HG03457 (cell line): ENCODE measurements around the gene RAD9B.
A peak's percentile ranks its signal among the peaks of the same experiment; 100 is the strongest.
"Not testable (repeated sequence)": the region's sequence is repeated elsewhere in the genome, so short reads cannot be mapped to it uniquely, and the experiment has no call there.

Experiments used
- ATAC-seq: cut with Tn5 transposase; IDR thresholded peaks from one replicate; pipeline ENCODE4 v1.9.1; 2021; ENCODE audit warnings: moderate number of reproducible peaks; ENCODE audit not compliant: unreplicated experiment

Gene RAD9B

DNA sequence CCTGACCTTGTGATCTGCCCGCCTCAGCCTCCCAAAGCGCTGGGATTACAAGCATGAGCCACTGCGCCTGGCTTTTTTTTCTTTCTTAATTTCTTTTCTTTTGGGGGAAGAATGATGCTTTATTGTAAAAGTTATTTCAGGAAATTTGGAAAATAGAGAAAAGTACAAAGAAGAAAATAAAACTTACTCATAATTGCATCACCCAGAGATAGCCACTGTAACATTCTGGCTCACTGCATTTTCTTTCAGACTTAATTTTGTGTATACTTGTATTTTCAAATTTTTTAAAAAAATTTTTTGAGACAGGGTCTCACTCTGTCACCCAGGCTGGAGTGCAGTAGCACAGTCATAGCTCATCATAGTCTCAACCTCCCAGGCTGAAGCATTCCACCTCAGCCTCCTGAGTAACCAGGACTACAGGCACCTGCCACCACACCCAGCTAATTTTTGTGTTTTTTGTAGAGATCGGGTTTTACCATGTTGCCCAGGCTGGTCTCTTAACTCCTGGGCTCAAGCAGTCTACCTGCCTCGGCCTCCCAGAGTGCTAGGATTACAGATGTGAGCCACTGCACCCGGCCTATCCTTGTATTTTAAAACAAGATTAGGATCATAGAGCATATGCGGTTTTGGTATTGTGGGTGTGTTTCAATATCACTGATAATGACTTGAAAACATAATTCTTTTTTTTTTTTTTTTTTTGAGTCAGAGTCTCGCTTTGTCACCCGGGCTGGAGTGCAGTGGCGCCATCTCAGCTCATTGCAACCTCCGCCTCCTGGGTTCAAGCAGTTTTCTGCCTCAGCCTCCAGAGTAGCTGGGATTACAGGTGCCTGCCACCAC, 19.0 kb downstream of the RAD9B start:
- ATAC-seq: not testable (repeated sequence)

DNA sequence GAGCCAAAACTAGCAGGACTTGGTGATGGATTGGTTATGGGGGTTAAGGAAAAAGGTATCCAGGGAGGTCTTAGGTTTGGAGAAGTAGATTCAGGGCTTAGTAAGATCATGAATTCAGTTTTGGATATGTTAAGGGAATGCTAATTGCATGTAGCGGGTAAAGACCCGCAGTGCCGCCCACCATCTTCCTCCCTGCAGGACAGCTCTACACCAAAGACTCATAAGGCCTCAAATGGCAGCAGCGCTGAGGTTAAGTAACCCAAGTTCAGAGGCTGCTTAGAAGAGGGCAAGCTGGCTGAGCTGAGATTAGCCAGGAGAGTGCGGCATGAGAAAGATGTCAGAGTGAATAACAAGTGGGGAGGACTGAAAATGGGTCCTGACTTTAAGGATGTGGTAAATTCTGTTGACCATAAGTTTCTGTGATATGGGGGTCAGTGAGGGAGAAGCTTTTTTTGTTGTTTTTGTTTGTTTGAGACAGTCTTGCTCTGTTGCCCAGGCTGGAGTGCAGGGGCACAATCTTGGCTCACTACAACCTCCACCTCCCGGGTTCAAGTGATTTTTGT, 26.2 kb downstream of the RAD9B start:
- ATAC-seq: no peak

DNA sequence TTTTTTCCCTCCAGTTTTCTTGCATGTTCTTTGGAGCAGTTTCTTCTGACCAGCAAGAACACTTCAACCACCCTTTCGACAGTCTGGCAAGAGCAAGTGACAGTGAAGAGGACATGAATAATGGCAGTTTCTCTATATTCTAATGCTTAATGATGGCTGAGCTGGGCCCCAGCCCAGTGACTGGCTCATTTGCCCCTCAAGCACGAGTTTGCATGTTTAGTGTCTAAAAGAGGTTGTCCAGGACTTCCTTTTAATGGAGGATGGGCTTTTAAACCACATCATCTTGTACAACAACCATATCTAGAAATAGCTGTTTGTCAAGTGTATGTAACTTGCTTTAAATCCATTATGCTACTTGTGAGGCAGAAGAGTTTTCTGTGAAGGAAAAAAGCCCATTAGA, 28.4 kb downstream of the RAD9B start:
- no peak for ATAC-seq

DNA sequence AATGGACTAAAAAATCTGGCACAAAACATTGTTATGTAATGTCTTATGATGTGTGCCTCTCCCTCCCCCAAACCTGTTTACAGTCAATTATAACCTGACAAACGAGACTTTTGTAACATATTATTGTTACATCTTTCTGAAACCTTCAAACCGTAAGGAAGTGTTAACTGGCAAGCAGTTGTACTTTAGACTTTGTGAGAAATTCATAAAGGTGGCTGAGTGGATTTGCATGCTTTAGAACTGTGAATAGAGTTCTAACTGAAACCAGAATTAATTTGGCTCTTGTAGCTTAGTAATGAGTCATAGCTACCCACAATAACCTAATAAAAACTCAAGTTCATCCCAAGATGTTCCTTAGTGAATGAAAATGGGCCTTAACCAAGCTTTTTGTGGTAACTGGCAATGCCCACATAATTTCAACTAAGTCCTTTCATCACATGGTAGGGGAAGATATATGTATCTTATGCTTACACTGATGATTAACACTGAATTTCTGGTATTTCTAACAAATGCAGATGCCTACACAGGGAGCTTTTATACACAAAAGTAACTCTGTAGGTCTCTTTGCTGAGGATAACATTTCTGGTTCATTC, 29.7 kb downstream of the RAD9B start:
- peak; percentile 57 for ATAC-seq

DNA sequence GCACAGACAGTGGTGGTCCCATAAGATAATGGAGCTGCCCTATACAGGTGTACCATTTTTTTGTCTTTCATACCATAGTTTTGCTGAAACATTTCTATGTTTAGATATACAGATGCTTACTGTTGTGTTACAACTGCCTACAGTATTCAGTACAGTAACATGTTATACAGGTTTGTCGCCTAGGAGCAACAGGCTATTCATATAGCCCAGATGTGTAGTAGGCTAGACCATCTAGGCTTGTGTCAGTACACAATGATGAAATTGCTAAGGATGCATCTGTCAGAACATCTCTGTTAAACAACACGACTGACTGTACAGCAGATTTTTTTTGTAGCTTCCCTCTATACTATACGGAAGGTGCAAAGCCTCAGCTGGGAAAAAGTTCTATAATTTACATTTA, 30.5 kb downstream of the RAD9B start:
- ATAC-seq: no peak

- ATAC-seq: no peak
Observed at GRCh38 chr12:110533607-110534006, 31.5 kb downstream of the RAD9B start.

DNA sequence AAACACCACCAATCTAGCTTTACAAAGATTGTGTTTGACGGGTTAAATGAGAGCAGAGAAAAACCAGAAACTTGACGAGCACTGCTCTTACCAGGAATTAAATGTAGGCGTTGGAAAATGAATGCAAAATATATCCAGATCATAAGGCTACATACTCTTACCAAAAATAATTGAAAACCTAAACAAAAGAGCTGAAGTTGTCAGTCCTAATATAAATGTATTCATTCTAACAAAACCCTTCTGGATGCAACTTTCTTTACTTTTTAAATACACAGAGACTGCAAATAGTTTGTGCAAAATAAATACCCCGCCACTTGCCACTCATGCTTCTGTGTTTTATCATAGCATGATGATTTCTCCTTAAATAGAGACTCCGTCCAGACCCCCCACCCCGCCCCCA, 32.7 kb downstream of the RAD9B start:
- no peak for ATAC-seq

- ATAC-seq: no peak
Observed at GRCh38 chr12:110536834-110537604, 34.9 kb downstream of the RAD9B start.

DNA sequence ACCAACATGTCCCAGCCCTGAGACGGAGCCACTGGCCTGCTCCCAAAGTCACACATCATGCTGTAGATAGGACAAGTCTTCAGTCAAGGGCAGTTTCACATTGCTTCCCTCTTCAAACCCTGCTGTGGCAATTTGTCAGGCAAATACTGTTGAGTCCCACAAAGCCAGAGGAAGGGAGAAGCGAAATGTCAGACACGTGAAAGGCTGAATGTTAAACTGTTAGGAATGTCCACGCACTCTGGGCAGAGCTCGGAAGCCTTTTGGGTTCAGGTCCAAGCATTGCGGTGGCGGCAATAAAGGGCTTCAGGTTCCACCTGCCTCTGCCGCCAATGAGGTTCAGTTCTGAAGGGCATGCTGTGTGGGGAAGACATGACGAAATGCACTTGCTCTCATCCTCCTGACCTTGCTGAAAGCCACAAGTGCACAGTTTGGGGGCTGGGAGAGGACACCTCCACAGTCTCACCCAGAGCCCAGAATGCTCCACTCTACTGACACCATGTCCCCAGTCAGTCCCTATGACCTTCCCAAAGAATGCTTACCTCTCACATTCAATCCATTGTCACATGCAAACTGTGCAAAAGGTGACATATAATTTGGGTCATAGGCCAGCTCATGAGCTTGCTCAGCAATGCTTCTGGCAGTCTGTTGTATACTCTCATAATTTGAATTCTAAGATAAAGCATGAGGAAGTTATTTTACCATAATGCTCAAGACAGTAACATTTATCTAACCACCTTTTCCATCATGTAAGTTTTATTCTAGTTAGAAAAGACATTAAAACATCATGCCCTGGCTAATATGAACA, 35.7 kb downstream of the RAD9B start:
- no peak for ATAC-seq

DNA sequence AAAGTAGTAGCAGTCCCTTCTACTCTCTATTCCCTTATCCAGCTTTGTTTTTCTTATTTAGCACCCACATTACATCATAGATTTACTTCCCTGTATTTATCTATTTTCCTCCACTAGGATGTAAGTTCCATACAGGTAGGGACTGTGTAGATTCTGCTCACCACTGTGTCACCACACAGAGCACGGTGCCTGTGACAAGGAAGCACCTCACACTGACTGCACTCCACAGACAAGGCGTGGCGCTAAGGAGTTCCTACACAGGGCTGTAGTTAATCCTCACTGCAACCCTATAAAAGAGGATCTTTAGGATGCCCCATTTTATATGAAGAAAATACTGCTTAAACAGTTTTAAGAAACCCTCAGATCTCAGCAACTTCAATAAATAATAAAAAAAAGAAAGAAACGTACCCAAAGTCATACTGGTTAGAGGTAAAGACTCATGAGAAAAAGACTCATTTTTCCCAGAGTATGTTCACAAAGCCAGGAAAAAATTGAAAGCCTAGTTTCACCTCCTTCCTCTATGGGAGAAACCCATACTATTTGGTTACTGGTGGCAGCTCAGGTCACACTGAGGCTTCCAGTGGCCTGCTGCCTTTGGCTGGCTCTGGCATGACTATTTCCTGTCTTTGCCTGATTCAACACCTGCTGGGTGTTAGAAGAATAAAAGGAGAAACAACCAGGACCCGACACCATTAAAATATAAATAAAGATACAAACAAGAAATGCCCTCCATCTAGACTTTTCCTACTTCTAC, 36.9 kb downstream of the RAD9B start:
- no peak for ATAC-seq

DNA sequence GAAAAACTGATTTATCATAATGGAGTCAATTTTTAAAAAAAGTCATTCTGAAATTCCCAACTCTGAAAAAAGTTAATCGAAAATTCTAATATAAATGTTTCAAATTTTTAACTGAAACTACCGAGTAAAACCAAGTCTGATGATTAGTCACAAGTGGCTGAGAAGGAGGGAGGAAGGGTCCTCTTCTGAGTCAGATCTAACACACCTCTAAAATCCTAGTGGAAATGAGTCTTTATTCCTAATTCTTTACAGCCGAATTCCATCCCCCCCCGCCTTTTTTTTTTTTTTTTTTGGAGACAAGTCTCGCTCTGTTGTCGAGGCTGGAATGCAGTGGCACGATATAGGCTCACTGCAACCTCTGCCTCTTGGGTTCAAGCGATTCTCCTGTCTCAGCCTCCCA, 37.9 kb downstream of the RAD9B start:
- ATAC-seq: no peak

GRCh38 chr12:110543252-110543959, 41.3 kb downstream of the RAD9B start:
- ATAC-seq: no peak

DNA sequence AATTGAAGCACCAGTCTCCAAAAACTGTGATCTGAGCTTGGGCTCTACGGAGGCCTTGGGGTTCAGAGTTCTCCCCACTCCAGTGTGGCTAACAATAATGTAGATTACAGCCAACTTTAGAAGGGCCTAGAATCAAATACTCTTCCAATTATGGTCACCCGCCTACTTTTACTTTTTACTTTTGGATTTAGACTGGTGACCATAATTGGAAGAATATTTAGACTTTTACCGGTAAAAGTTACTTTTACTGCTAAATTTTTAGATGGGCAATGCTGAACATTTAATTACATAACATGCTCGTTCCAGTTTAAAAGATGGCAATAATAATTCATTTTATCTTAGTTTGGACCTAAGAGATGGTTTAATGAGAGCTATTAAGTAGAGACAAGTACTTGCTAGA, 41.8 kb downstream of the RAD9B start:
- ATAC-seq: no peak

- ATAC-seq: not testable (repeated sequence)
Observed at GRCh38 chr12:110545259-110545658, 43.1 kb downstream of the RAD9B start.

DNA sequence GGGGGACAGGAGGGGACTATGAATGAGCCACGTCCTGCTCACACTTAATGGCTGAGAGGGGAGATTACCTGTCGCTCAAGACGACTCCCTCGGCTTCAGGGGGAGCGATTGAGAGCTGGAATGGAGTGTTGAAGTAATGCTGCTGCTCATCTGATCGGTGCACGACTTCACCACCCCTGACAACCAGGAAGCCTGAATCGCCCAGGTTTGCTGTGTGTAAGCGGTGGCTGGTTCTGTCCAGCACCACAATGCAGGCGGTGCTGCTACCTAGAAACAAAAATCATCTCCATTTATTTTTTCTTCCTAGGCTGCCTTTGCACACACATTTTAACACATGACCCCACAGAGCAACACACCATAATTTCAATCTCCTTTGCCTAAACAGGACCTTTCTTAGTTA, 43.7 kb downstream of the RAD9B start:
- no peak for ATAC-seq

GRCh38 chr12:110546339-110546738, 44.2 kb downstream of the RAD9B start:
- ATAC-seq: no peak

DNA sequence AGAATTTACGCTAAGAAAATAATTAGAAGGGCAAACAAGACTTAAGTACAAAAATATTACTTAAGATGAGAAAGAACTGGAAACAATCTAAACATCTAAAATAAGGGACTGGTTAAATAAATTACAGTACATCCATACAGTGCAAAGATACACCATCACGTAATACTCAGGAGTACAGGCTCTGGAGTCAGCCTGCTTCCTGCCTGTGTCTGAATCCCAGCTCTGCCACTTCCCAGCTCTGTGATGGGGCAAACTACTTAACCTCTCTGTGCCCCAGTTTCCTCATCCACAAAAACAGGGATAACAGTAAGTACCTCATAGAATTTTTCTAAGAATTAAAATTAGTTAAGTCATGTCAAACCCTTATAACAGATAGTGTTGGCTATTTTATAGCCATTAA, 45.0 kb downstream of the RAD9B start:
- no peak for ATAC-seq

- no peak for ATAC-seq
Observed at GRCh38 chr12:110548678-110549077, 46.5 kb downstream of the RAD9B start.

- no peak for ATAC-seq
Observed at GRCh38 chr12:110549716-110550115, 47.6 kb downstream of the RAD9B start.
